Spleen (tissue), 7 donors: ENCODE results near the gene SZRD1.

ENCODE experiments used
- CTCF ChIP-seq, 11 experiments: fragments of 200-600 bp in 7 of 11; fragments of 450-650 bp in 4 of 11; sonication (generic) in 4 of 11; IDR thresholded peaks in 8 of 11; conservative IDR thresholded peaks in 3 of 11; 1 replicate in 7 of 11; 2 replicates in 4 of 11; pipeline versions ENCODE4 v1.4.0 to v1.8.0; 2016 to 2021; ENCODE audit warnings: antibody characterized with exemption in 11 of 11, inconsistent platforms in 4 of 11, mild to moderate bottlenecking in 1 of 11
- POLR2A ChIP-seq, 3 donors: fragments of 450-650 bp; IDR thresholded peaks; one replicate each; pipeline ENCODE4 v1.5.1; 2017; ENCODE audit warnings: antibody characterized with exemption in 3 of 3, mild to moderate bottlenecking in 1 of 3
- POLR2AphosphoS5 ChIP-seq, 3 donors: sonication (generic); formaldehyde crosslinking; IDR thresholded peaks; one replicate each; pipeline ENCODE4 v1.5.1; 2017; ENCODE audit warnings: antibody characterized with exemption in 3 of 3
- donor health status: DM: no; HTN: no; CAD: no; lungs with moderate emphysema.
- donor health status: DM: no; HTN: no; CAD: no.
- donor health status: DM: no; HTN: no; CAD: no.

GRCh38 chr1:16441282-16441665 lies 74.2 kb downstream of the SZRD1 start:
- TF ChIP-seq POLR2A (IDR thresholded peaks at IDR 0.05) (no peak), CTCF (IDR thresholded peaks at IDR 0.05 in 8 of 11, conservative IDR thresholded peaks at IDR 0.05 in 3 of 11) (no peak), POLR2AphosphoS5 (IDR thresholded peaks at IDR 0.05) (no peak)
